ENCODE measurements around the gene PARN.
"Not testable (repeated sequence)": the region's sequence is repeated elsewhere in the genome, so short reads cannot be mapped to it uniquely, and the experiment has no call there.

Gene PARN

DNA sequence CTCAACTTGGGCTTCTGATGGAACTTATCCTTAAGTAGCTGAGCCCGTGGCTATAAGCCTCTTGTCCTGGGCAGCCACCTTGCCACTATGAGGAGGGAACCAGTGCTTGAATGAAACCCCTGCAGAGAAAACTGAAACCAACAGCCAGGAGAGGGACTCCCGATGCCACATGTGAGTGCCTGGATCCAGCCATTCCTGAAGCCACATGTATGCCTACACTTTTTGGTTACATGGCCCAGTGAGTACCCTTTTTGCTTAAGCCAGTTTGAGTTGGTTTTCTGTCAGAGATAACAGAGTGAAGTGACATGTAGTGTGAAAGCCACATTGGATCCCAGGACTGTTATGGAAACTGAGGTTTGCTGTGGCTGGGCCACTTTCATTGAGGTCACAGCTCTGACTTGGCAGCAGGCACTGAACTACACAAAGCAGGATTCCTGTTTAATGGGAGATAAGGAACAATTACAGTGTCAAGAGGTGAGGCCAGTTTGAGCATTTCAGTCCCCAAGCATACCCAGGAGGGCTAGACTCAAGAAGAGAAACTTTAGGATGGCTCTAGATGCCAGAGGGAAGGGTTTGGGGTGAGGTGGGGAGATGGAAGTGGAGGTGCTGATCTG lies 222.2 kb downstream of the PARN start:
- no peak for TF ChIP-seq JUND (IDR thresholded peaks at IDR 0.05; ENCODE audit: low read depth)
- in situ Hi-C loops (cut with HindIII; ENCODE audit: low pct_unique_long_range_greater_than_20kb, low sequenced_read_pairs) = no loop called here
- DNase-seq (ENCODE audit: low read depth in 1 of 2, low spot score in 1 of 2) = no peak

DNA sequence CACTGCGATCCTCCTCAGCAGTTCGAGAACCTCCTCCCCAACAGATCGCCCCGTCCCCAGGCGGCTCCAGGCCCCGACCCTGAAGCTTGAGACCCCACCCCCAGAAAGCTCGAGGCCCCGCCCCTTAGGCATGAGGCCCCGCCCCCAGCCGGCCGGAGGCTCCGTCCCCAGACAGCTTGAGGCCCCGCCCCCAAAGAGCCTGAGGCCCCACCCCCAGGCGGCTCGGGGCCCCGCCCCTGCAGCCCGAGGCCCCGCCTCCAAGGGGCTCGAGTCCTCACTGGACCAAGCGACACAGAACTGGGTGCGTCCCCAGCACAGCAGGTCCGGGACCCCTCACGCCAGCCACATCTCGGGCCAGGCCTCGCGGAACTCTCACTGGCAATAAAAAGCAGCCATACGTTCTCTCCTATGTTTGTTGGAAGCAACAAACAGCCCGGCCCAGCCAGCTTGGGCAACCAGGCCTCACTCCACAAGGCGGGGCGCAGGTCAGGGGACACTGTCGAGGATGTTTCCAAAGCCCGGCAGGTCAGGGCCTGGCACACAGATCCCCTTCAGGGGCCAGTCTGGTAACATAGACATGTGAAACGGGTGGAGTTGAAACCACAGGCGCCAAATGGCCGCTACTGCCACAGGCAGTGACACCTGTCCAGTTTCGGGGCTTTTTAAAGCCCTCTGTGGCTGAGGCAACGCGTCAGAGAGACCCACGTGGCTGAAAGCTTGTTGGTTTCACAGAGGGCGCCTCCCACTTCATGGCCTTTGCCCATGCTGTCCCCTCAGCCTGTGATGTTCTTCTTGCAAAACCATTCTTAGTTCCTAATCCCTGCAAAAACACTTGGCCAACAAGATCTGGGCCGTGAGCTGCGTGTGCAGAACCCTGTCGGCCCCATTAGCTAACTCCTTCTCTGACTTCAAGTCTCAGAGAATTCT lies 224.2 kb downstream of the PARN start:
- peak in 1 of 2 experiments; percentile 63 for DNase-seq (ENCODE audit: low read depth in 1 of 2, low spot score in 1 of 2)
- no peak for TF ChIP-seq JUND (IDR thresholded peaks at IDR 0.05; ENCODE audit: low read depth)

DNA sequence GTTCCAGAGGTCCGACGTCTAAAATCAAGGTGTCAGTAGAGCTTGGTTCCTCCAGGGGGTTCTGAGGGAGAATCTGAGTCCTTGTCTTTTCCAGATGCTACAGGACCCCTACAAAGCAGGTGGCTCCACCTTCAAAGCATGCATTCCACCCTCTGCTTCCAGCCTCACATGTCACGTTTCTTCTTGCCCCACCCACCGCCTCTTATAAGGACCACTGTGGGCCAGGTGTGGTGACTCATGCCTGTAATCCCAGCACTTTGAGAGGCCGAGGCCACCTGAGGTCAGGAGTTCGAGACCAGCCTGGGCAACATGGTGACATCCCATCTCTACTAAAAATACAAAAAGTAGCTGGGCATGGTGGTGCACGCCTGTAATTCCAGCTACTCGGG lies 227.1 kb downstream of the PARN start:
- DNase-seq (ENCODE audit: low read depth in 1 of 2, low spot score in 1 of 2); in situ Hi-C loops (cut with HindIII; ENCODE audit: low pct_unique_long_range_greater_than_20kb, low sequenced_read_pairs): not testable (repeated sequence)

More for the DNA sequence above, 224.2 kb downstream of the PARN start:
- in situ Hi-C loops (cut with HindIII; ENCODE audit: low pct_unique_long_range_greater_than_20kb, low sequenced_read_pairs) = no loop called here

DNA sequence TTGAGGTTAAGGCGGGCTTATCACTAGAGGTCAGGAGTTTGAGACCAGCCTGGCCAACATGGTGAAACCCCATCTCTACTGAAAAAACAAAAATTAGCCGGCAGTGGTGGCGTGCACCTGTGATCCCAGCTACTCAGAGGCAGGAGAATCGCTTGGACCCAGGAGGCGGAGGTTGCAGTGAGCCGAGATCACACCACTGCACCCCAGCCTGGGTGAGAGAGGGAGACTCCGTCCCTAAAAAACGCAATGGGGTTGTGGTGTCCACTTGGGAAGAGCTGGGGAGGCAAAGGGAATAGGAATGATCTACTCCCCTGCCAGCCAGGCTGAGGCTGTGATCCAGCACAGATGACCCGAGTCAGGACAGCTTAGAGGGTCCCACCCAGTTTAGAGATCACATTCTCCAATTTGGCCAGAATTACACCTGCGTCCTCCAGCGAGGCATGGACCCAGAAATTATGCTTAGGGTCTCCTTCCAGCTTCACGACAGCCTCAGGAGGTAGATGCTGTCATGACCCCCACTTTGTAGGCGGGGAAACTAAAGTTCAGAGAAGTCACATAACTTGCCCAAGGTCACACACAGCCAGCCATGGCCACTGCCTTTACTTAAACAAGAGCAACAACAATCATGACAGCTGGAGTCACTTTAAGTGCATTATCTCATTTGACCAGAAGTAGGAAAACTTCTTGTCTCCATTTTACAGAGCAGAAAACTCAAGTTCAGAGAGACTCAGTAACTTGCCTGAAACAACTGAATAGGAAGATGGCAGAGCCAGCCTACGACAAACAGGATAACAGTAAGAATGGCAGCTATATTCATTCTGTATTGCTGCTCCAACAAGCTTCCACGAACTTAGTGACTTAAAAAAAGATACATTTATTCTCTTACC lies 227.7 kb downstream of the PARN start:
- in situ Hi-C loops (cut with HindIII; ENCODE audit: low pct_unique_long_range_greater_than_20kb, low sequenced_read_pairs); DNase-seq (ENCODE audit: low read depth in 1 of 2, low spot score in 1 of 2): not testable (repeated sequence)

DNA sequence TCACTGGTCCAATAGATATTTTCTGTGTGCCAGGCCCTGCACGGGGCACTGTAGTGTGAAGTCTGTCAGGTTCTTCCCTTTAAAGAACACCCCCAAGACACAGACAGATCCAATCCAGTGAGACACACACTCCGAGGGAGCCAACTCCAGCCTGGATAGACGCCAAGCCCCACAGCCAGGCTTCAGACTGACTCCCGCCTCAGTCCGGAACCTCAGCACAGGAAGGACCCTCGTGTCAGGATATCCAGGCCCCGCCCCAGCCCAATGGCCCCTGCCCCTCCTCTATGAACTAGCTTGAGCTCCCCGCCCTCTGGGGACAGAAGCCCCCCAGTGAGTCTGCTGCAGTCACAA lies 228.4 kb downstream of the PARN start:
- not testable (repeated sequence) for DNase-seq (ENCODE audit: low read depth in 1 of 2, low spot score in 1 of 2)

DNA sequence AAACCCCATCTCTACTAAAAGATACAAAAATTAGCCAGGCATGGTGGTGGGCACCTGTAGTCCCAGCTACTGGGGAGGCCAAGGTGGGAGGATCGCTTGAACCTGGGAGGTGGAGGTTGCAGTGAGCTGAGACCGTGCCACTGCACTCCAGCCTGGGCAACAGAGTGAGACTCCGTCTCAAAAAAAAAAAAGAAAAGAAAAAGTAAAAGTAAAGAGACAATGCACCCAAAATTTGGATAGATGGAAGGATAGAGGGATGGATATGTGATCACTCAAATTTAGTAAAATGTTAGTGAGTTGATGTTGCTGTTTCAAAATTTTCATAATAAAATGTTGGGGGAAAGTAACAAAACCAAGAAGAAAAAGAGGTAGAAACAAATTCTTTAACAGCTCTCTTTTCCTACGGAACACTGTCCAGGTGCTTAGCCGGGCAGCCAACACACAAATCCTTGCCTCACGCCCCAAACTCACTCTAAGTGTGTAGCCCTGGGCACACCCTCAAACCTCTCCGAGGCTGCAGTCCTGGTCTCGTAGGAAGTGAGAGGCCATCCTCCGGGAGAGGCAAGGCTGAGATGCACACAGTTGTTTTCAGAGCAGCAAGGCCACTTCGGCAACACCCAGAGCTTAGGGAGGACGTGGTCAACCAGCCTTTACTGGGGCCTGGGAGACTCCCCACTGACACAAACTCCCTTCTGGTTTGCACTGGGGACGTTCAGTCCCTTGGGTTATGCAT lies 228.9 kb downstream of the PARN start:
- DNase-seq (ENCODE audit: low read depth in 1 of 2, low spot score in 1 of 2); in situ Hi-C loops (cut with HindIII; ENCODE audit: low pct_unique_long_range_greater_than_20kb, low sequenced_read_pairs): not testable (repeated sequence)

More for the DNA sequence above, 228.4 kb downstream of the PARN start:
- in situ Hi-C loops (cut with HindIII; ENCODE audit: low pct_unique_long_range_greater_than_20kb, low sequenced_read_pairs) = not testable (repeated sequence)

DNA sequence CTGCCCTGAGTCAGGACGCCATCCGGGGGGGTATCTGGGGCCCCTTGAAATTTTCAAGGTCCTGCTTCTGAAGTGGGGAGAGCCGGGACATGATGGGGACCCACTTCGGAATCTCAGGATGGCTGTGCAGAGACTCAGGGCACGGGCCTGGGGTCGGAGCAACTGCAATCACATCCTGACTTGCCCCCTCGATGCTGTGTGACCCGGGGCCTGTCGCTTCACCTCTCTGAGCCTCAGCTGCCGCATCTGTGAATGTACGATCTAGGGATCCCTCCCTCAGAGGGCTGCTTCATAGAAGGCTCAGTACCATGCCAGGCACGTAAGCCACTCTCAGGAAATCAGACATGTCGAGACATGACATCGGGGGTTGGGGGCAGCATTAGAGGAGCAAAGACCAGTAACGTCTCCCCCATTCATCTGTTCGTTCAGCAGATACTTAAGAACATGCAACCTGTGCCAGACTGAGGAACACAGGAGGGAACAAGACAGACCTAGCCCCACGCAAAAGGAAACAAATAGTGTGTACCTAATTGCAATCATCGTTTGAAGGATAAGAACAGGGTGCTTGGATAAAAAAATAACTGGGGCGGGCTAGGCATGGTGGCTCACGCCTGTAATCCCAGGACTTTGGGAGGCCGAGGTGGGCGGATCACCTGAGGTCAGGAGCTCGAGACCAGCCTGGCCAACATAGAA lies 229.6 kb downstream of the PARN start:
- no peak for DNase-seq (ENCODE audit: low read depth in 1 of 2, low spot score in 1 of 2)
- in situ Hi-C loops (cut with HindIII; ENCODE audit: low pct_unique_long_range_greater_than_20kb, low sequenced_read_pairs) = no loop called here
- TF ChIP-seq JUND (IDR thresholded peaks at IDR 0.05; ENCODE audit: low read depth) = no peak

DNA sequence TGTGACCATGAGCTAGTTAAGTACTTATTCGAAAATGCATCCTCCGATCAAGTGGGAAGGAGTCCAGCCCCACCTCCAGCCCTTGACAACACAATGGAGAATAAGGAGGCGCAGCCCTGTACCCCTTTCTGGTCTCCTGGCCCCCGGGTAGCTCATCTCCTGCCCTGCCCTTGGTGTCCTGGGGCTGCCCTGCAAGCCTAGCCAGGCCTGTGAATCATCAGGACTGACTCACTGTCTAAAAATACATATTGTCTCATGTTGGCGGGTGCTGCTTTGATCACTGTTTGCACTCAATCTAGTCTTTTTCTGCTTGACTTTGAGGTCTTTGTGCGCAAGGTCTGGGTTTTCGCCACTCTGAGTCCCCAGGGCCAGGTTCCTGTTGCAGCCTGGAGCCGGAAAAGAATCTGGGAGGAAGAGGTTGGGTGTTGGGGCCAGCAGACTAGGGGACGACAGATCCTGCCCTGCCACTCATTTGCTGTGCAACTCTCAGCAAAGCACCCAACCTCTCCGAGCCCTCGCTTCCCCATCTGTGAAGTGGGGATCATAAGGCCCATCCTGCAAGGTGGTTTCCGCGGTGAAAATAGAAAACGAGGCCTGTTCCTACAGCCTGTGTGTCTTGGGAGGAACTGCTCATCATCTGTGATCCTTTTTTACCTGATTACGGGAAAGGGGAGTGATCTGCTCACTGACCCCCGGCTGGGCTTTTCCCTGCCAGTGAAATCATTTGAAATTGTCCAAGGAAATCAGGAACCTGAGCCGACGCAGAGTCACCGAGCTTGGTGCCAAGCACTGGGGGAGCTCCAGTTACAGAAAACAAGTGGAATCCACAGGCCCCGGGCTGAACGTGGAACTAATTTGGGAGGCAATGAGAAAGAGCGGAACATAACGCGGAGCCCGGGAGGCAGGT lies 230.4 kb downstream of the PARN start:
- DNase-seq (ENCODE audit: low read depth in 1 of 2, low spot score in 1 of 2) = no peak
- in situ Hi-C loops (cut with HindIII; ENCODE audit: low pct_unique_long_range_greater_than_20kb, low sequenced_read_pairs) = no loop called here

DNA sequence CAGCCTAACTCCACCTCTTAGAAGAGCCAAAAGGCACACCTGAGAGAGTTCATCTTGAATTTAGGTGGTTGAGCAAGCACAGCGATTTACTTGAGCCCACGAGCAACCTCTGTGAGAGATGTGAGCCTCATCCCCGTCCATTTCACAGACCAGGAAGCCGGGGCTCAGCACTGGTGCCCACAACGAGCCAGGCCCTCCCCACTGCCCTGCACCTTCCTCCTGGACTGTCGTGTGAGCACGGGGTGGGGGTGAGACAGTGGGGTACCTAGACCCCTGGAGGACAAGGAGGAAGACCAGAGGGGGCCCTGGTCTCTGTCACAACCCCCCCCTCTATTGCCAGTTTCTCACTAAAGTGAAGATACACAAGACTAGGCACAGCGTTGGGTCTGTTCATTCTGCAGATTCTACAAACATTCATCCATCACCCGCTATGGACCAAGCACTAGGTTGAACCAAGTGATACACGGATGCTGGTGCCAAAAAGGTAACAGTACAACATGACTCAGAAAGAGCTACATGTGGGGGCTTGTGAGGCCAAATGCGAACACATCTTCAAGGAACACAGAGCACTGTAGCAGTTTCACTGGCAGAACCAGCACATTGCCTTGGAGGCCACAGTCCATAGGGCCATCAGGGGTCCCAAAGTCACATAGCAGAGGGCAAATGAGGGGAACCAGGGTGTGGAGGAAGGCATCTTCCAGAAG lies 231.9 kb downstream of the PARN start:
- in situ Hi-C loops (cut with HindIII; ENCODE audit: low pct_unique_long_range_greater_than_20kb, low sequenced_read_pairs) = no loop called here
- no peak for TF ChIP-seq JUND (IDR thresholded peaks at IDR 0.05; ENCODE audit: low read depth)
- no peak for DNase-seq (ENCODE audit: low read depth in 1 of 2, low spot score in 1 of 2)

More for the DNA sequence above, 230.4 kb downstream of the PARN start:
- no peak for TF ChIP-seq JUND (IDR thresholded peaks at IDR 0.05; ENCODE audit: low read depth)

DNA sequence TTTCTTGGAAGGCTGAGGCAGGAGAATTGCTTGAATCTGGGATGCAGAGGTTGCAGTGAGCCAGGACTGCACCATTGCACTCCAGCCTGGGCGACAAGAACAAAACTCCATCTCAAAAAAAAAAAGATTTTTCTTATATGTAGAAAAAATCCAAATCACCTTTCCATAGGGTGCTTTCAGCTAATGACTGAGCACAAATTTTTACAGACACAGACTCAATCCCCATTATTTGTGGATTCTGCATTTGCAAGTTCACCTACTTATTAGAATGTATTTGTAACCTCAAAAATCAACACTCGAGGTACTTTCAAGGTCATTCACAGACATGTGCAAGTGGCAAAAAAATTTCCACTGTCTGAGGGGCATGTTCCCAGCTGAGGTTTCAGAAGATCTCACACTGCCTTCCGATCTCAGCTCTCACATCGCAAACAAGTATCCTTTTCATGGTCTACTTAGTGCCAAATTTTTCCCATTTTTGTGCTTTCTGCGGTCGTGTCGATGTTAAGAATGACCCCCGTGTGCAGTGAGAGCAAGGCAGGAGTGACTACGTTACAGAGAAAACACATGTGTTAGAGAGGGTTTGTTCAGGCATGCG lies 234.3 kb downstream of the PARN start:
- DNase-seq (ENCODE audit: low read depth in 1 of 2, low spot score in 1 of 2); in situ Hi-C loops (cut with HindIII; ENCODE audit: low pct_unique_long_range_greater_than_20kb, low sequenced_read_pairs): not testable (repeated sequence)

All from T47D (cell line).